G401 (cell line): ENCODE results near the gene SEMA3E. TPM values are rescaled to one million over a fixed set of nuclear protein-coding genes. Genes with fewer than 3 reads are reported as not detected.
"Not testable (repeated sequence)": the region's sequence is repeated elsewhere in the genome, so short reads cannot be mapped to it uniquely, and the experiment has no call there.

ENCODE experiments used
- DNase-seq: peaks from one replicate; pipeline ENCODE4 v3.0.0-alpha.2; 2015; ENCODE audit warnings: low spot score
- in situ Hi-C: cut with HindIII; loops from 2 replicates; pipeline ENCODE4 v1.10.0; 2016; ENCODE audit warnings: low sequenced_read_pairs, mixed read lengths
- total RNA-seq: library from RNA; depleted of rRNA; stranded (reverse); fragments of >200 nt; shearing (Covaris generic); gene quantifications from 2 replicates; pipeline ENCODE4 v1.2.3, GENCODE V29; 2014

SEMA3E gene
- total RNA-seq, 1 experiment from 2014 or later, result 0.47 TPM

- in situ Hi-C loops, result no loop called here
- DNase-seq, result no peak
Measured at GRCh38 chr7:83575436-83575835, 73.5 kb downstream of the SEMA3E start.

DNA sequence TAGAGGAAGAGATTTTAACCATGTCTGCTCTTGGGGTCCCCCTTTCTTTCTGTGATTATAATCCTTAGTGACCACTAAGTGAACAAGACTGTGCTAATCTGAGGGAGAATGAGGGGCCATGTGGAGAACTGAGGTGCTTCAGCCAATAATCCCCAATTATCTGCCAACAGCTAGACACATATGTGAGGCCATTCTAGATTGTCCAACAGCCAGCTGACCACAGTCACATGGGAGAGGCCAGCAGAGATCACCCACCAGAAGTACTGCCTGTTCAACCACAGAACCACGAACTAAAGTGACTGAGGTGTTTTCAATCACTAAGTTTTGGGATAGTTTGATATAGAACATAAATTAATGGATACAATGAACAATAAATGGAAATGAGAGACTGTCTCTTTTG lies 74.3 kb downstream of the SEMA3E start:
- in situ Hi-C loops, result no loop called here
- no peak for DNase-seq

DNA sequence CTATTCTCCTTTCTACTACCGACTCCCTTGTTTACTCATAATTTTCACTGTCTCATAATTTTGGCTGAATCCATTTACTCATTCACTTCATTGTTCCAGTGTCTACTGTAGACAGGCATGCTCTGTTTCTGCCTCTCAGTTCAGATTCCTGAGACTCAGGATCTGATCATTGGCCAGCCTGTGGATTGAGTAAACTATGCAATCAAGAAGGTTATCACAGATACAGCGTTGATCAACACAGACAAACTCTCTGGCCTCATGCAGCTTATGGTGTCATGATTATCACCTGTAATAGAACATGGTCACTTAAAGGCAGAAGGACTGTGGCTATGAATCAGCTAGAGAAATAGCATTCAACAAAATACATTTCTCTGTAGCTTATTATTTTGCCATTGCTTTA lies 86.0 kb downstream of the SEMA3E start:
- in situ Hi-C loops, result no loop called here
- DNase-seq, result no peak

- in situ Hi-C loops, result no loop called here
- DNase-seq, result no peak
Measured at GRCh38 chr7:83562289-83562688, 86.7 kb downstream of the SEMA3E start.

GRCh38 chr7:83559887-83560286 lies 89.1 kb downstream of the SEMA3E start:
- in situ Hi-C loops, result no loop called here
- DNase-seq, result no peak

DNA sequence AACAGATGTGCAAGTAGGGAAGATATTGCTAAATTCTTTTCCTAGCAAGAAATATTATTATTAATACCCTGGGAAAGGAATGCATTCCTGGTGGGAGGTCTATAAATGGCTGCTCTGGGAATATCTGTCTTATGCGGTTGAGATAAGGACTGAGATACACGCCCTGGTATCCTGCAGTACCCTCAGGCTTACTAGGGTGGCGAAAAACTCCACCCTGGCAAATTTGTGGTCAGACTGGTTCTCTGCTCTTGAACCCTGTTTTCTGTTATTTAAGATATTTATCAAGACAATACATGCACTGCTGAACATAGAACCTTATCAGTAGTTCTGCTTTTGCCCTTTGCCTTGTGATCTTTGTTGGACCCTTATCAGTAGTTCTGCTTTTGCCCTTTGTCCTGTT lies 96.4 kb downstream of the SEMA3E start:
- in situ Hi-C loops, result not testable (repeated sequence)

GRCh38 chr7:83550100-83550499 lies 98.8 kb downstream of the SEMA3E start:
- in situ Hi-C loops, result no loop called here
- no peak for DNase-seq

More for the DNA sequence above, 96.4 kb downstream of the SEMA3E start:
- DNase-seq, result not testable (repeated sequence)

GRCh38 chr7:83548250-83548649 lies 100.7 kb downstream of the SEMA3E start:
- in situ Hi-C loops, result no loop called here
- DNase-seq, result no peak

GRCh38 chr7:83547526-83547925 lies 101.4 kb downstream of the SEMA3E start:
- in situ Hi-C loops, result no loop called here
- DNase-seq, result no peak

- no peak for DNase-seq
- in situ Hi-C loops, result no loop called here
Measured at GRCh38 chr7:83546586-83546985, 102.4 kb downstream of the SEMA3E start.

GRCh38 chr7:83541187-83541960 lies 107.6 kb downstream of the SEMA3E start:
- no peak for DNase-seq
- in situ Hi-C loops, result no loop called here

DNA sequence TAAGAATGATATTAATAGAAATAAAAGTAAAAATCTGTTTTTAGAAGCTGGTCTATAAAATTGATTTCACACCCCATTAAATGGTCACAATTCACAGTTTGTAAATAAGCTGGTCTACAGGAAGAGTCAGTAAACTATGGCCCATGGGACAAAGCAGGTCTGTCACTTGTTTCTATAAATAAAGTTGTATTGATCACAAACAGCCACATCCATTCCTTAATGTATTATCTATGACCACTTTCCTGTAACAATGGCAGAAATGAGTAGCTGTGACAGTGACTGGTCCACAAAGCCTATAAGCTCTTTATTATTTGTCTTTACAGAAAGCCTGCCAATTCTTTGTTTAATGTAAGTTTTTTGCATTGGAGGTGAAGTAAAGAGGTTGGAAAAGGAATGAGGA lies 114.5 kb downstream of the SEMA3E start:
- DNase-seq, result no peak
- in situ Hi-C loops, result no loop called here

DNA sequence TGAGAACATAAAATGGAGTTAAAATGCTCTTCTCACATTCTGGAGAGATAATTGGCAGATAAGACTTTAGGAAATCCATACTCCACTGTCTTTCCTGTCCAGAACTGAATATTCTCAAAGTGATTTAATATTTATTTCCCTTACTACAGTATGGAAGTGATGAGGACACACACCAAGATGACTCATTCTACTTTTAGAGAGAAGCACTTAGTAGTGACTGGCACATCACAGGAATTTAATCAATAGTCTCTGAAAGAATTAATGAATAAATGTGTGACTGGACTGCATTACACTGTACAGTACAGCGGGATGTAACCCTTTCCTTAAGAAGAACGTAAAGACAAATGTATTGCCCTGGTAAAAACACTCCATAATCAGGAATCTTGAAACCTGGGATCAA lies 116.7 kb downstream of the SEMA3E start:
- in situ Hi-C loops, result no loop called here
- no peak for DNase-seq

DNA sequence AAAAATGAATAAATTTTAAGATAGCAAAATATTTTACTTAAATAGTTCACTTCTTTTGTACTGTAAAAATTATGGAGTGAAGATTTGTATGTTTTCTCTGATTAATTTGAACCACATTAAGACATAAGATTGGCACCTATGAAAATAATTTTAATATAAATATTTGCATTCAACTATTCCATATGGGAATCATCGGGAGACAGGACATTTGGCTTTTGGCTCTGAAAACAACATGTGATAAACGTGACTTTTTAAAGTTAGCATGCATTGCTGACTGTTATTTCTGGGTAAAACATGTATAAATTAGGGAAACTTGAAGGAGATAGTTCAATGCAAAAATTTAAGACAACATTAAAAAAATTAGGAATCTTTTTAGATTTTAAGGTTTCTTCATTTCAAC lies 117.2 kb downstream of the SEMA3E start:
- DNase-seq, result no peak
- in situ Hi-C loops, result no loop called here

DNA sequence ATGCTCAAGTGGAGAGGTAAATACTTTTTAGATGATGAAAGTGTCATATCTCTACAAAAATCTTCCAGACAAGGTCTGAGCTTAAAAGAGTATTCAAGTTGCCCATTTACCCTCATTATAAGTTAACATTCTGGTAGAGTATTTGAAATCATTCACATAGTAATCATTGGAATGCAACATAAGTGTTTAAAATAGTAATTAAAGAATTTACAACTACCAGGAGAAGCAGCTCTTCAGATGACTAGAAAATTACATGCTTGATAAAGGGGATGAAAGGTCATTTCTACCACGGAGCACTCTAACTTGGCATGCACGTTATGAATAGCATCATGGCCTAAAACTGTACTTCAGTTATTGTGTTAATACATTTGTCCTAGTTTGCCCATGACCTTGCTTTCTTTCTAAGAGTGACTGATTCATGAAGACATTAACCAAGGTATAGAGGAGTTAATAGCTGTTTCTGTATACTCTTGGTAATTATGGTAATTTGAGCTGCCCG lies 120.0 kb downstream of the SEMA3E start:
- in situ Hi-C loops, result no loop called here
- no peak for DNase-seq

GRCh38 chr7:83524277-83525075 lies 124.5 kb downstream of the SEMA3E start:
- in situ Hi-C loops, result no loop called here
- DNase-seq, result no peak

DNA sequence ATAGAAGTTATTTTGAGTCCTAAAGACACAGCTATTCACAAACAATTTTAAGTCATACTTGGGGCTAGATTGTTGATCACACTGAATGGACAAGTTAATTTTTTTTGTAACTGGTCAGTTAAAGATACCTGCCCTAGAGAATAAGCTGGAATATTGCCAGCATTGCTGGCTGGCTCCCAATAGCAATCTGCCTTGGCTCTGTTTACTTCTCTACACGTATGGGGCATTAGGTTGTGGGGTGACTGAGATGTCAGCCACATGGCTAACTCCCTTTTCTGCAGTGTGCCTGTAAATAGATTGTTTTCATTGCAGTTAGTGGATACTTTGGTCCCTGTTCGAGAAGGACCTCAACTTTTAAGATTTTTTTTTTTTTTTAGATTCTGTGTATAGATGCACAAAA lies 128.2 kb downstream of the SEMA3E start:
- DNase-seq, result no peak
- in situ Hi-C loops, result no loop called here

DNA sequence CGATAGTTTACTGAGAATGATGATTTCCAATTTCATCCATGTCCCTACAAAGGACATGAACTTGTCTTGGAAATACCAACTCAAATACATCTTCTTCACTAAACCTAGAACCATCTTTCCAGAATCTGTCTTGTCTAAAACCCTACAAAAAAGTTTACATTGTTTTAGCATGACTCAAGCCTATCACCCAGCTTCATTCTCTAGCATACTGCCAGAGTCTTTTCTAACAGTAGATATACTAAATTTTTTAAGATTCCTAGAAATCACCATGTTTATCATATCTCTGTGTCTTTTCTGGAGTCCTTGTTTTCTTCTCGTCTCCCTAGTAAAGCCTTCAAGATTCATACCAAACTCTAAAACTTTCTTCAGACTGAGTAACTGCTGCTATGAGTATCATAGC lies 129.7 kb downstream of the SEMA3E start:
- in situ Hi-C loops, result no loop called here

DNA sequence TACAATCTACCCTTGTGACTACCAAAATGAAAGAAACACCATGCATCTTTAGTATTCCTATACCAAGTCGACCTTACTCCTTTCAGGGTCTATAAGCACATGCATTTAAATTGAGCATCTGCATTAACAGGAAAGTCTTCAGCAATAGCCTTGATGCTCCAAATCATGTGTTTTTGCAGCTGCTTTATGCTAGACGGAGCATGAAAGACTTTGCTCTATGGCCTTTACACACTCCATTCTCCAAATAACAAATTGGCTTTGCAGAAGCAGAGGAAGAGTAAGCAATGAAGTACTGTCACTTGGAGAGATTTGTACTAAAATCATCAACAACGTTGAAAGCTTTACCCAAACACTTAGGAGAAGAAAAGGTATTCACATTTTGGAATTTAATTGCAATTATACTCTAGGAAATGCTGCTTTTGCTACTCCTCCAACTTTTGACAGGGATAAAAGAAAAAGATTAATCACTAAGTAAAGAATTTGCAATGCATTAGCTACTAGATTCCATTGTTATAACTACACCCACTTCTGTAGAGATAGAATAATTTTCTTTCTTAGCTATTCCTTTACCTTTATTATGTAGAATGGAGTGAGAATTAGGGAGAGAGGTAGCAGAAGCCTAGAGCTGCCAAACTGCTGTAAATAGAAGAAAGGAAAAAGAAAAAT lies 131.8 kb downstream of the SEMA3E start:
- DNase-seq, result no peak
- in situ Hi-C loops, result no loop called here

More for the DNA sequence above, 129.7 kb downstream of the SEMA3E start:
- no peak for DNase-seq

GRCh38 chr7:83514977-83515376 lies 134.0 kb downstream of the SEMA3E start:
- DNase-seq, result no peak

More at GRCh38 chr7:83514977-83515376, 134.0 kb downstream of the SEMA3E start:
- in situ Hi-C loops, result no loop called here
